Cardiac septum (tissue), 1 donor: ENCODE data around the gene GAK. TPM values are rescaled to one million over a fixed set of nuclear protein-coding genes. Genes with fewer than 3 reads are reported as not detected.

Experiments used
- DNase-seq: peaks from one replicate; pipeline ENCODE4 v3.0.0-alpha.2; 2020; ENCODE audit warnings: low spot score
- intact Hi-C: fragments of 100-400 bp; cut with DNase I; formaldehyde crosslinking; loops from one replicate; pipeline ENCODE4 v1.14.0; 2022
- total RNA-seq: library from RNA; stranded (reverse); fragmentation: NEBNext Ultra II Directional; extraction: Animal tissue kit (Norgen Biotek cat#: 25700); gene quantifications from one replicate; pipeline ENCODE4 v1.2.1, GENCODE V29; 2021
- donor health status: DM: no; HTN: no; CAD: no.

The GAK gene
- total RNA-seq, 1 donor from 2014 or later = 36.1 TPM

DNA sequence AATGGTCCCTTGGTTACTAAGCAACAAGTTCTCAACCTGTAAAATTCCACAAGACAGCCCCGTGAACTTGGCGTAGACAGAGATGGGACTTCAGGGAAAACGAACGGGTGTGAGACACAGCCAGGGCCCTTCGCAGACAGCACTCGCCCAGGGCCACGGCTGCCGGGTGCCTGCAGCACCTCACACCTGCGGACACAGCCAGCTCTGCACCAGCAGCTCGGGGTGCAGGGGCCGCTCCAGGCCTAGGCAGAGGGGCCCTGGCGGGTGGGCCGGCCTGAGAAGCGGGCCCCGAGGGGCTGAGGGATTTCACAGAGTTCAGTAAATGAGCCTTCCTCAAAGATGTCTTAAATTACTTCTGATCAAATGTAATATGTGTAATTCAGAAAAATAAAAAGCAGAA, 34.0 kb downstream of the GAK start:
- no peak for DNase-seq
- intact Hi-C loops = no loop called here

DNA sequence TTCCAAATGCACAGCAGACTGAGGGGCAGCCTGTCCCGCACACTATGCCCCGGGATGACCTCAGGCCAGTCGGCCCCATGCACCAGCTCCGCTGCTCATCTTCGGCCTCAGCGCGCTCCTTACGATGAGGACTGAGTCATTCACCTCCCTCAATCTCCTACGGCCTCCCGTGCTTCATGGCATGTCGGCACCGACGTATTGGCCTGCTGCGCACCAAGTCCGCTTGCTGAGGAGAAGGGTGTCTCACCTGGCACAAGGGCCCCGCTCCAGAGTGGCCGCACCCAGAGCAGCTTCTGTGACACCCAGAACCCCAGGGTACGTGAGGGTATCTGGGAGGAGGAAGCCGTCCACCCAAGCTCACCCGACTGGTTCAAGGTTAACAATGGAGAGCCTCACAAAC, 35.5 kb downstream of the GAK start:
- no peak for DNase-seq
- intact Hi-C loops = no loop called here

DNA sequence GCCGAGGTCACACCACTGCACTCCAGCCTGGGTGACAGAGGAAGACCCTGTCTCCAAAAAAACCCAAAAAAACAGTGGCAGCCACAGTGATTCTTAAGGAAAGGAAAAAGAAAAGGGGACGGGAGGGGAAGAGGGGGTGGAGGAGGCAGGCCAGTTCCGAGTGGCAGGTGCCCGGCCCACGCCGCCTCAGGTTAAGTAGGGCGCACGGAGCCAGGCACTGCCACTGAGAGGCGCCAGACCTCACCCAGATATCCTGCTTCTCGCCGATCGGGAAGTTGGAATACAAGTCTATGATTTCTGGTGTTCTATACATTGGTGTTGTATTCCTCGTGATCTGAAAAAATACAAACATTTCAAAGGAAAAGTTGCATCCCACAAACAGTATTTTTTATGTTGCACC, 35.9 kb downstream of the GAK start:
- no peak for DNase-seq
- intact Hi-C loops = no loop called here

DNA sequence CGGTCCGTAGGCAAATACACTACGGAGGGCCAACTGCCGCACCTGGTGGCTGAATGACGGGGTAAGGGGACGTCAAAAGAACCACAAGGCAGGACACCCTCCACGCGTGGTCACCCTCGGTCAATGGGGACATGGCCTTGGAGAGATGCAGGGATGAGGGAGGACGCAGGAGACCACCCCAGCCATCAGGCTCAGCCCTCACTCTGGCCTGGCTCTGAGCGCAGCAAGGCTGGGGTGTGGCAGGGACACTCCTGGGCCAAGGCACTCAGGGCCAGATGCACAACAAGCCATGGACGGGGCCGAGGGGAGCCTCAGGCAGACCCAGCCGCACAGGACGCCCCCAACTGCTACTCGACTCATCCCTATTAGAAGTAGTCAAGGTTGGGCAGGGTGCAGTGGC, 36.5 kb downstream of the GAK start:
- intact Hi-C loops = no loop called here
- no peak for DNase-seq

DNA sequence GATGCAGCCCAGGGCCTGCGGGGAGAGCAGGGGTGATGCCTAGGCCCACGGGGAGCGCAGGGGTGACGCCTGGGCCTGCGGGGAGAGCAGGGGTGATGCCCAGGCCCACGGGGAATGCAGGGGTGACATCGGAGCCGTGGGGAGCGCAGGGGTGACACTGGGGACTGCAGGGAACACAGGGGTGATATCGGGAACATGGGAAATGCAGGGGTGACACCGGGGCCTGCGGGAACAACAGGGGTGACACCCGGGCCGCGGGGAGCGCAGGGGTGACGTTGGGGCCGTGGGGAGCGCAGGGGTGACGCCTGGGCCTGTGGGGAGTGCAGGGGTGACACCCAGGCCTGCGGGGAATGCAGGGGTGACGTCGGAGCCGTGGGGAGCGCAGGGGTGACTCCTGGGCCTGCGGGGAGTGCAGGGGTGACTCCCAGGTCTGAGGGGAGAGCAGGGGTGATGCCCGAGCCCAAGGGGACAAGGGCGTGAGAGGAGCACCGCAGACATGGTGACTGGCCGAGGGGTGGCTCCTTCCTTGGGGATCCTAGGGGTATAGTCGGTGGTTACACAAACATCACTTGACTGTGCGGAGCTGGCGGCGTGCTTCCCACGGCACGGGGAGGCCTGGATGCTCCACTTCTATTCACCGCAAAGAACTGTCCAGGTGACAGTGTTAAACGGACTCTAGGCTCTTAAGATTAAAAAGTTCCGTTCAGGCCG, 38.0 kb downstream of the GAK start:
- no peak for DNase-seq
- intact Hi-C loops = no loop called here

DNA sequence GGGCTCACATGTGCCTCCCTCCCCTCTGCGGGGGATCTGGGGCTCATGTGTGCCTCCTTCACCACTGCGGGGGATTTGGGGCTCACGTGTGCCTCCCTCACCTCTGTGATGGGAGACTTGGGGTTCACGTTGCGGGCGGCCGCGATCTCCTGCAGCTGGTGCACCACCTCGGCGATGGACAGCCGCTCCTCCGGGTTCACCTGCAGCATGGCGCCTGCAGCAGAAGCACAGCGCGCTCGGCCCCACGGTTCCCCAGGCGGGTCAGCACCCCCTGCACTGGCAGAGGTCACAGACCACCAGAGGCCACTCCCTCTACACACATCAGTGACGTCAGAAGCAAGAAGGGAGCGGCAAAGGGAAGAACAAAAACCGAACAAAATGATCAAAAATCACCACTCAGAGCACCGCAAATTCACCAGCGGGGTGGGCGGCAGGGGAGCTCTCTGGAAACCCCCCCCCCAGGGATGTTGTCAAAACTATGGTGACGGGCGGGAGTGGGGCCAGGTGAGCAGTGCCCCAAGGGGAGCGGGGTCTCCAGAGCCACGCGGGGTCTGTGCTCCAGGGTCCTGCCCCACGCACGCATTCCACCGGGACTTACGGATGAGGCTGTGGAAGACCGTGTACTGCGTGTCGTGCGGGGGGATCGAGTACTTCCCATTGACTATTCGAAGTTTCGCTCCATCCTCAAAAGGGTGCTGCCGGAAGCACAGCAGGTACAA, 38.7 kb downstream of the GAK start:
- no peak for DNase-seq
- intact Hi-C loops = no loop called here

DNA sequence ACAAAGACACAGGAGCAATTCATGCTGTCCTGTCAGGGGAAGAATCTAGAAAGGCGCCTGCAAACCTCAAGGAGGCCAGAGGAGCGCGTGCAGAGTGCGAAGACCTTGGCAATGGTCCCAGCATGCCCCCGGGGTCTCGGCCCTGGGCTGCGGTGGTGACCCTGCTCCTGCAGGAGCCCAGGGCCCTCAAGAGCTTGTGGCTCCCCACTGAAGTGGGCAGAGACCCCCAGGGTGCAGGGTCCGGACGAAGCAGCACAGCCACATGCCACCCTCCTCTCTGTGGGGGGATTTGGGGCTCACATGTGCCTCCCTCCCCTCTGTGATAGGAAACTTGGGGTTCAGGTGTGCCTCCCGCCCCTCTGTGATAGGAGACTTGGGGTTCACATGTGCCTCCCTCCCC, 39.3 kb downstream of the GAK start:
- intact Hi-C loops = no loop called here
- no peak for DNase-seq

DNA sequence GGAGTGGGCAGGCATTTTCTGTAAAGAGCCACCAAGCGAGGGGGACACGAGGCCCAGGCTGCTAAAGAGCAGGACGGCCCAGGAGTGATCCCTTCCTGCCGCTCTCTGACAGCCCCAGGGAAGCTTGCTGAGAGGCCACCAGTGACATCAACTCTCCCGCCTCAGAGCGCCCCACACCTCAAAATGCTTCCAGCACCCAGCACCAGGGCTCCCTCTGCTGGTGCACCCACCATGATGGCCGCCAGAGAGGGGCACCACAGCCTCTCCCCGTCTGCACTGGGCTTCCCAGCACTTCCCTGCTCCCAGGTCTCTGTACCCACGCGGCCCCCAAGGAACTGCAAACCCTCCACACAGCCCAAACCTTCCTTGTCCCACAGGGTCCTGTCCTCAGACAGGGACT, 40.4 kb downstream of the GAK start:
- intact Hi-C loops = no loop called here
- DNase-seq = no peak

DNA sequence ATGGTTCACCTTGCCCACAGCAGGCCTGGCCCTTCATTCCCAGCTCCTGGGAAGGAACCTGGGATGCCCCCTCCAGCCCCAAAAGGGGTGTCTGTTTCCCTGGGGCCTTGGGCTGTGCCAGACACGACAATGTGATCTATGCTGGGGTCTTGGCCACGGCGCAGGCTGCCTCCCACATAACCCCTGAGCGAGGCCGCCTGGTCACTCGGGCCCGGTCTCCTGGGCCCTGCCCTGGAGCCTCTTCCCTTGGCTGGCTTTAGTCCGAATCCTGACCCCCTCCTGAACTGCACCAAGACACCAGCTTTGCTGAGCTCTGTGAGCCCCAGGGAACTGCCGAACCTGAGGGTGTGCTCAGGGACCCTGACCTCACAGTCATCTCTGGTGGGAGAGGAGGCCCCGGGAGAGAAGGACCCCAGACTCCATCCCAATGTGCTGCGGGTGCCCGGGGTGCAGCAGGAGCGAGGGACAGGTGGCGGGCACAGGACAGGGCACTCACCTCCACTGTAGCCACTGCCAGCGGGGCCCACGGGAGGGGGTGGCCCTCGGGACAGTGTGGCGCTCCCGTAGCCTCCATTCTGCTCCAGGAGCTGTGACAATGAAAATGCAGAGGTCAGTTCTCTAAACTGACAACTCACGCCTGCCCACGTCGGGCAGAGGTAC, 42.0 kb downstream of the GAK start:
- intact Hi-C loops = no loop called here
- DNase-seq = no peak

DNA sequence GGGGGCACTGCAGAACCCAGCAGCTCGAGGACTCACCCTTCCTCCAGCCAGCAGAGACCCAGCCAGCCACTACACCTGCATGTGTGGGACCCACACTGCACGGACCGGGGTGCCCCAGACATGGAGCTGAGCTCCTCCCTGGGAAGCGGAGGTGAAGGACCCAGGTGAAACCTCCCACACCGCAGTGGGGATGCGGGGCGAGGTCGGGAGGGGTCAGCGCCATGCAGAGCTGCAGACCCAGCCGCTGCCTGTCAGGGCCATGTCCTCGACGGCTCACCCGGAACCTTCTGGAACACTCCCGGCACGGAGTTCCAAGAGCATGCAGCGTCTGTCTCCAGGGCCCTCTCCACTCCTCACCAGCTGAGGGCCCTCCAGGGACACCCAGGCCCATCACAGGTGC, 42.6 kb downstream of the GAK start:
- intact Hi-C loops = no loop called here
- no peak for DNase-seq

DNA sequence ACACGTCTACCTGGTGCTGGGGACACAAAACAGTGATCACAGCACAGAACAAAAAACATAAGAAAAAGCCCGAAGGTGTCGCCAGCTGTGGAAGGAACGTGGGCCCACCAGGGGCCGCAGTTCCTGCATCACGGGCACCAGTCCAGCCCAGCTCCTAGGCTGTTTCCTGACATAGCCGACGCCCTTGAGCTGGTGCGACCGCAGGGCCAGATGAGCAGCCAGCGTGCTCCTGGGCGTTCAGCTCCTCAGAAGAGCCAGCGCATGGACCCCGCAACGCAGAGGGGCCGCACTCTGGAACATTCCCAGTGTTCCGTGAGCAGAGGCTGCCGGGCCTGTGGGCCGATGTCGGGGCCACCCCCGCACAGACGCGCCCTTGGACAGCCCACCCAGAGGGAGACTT, 44.1 kb downstream of the GAK start:
- intact Hi-C loops = no loop called here
- no peak for DNase-seq

DNA sequence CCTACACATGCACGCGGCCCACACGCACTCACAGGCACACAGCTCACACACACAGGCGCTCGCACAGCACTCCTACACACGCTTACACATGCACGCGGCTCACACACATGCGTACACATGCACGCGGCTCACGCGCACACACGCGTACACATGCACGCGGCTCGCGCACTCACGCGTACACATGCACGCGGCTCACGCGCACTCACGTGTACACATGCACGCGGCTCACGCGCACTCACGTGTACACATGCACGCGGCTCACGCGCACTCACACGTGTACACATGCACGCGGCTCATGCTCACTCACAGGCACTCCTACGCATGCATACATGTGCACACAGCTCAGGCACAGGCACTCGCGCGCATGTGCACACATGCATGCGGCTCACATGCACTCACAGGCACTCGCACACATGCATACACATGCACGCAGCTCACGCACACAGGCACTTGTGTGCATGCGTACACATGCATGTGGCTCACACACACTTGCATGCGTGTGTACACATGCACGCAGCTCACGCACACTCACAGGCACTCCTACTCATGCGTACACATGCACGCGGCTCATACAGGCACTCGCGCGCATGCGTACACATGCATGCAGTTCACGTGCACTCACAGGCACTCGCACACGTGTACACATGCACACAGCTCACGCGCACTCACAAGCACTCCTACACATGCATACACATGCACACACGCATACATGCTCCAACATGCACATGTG, 44.9 kb downstream of the GAK start:
- no peak for DNase-seq
- intact Hi-C loops = no loop called here

DNA sequence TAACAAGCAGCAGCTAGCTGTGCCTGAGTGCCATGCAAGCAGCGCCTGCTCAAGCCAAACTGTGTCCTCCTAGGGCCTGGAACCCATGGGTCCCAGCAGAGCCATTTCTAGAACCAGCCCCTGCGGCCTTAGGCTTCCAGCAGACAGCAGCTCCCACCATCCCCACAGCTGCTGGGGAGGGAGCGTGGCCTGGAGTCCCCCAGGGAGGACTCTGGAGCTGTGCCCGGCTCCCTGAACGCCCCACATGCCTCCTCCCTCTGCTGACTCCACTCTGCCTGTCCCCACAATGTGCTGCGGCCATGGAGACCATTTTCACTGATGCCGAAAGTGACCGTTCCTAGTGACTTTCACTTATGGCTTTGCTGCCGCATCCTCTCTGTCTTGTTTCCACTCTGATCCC, 45.9 kb downstream of the GAK start:
- DNase-seq = no peak
- intact Hi-C loops = no loop called here

DNA sequence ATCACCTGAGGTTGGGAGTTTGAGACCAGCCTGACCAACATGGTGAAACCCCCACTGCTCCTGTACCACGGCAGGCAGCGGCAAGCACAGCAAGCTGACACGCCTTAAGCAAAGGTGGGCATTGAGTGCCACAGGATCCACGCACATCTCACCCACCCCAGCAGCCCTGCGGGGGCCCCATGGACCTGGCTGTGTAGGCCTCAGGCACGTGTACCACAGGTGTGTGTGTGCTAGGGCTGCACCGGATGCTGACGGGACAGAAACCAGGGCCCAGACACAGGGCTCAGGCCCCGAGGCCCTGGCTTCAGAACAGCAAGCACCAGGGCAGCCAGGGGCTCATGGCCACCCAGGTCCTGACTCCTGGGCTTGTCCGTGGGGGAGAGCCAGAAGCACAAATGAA, 46.8 kb downstream of the GAK start:
- no peak for DNase-seq
- intact Hi-C loops = no loop called here

DNA sequence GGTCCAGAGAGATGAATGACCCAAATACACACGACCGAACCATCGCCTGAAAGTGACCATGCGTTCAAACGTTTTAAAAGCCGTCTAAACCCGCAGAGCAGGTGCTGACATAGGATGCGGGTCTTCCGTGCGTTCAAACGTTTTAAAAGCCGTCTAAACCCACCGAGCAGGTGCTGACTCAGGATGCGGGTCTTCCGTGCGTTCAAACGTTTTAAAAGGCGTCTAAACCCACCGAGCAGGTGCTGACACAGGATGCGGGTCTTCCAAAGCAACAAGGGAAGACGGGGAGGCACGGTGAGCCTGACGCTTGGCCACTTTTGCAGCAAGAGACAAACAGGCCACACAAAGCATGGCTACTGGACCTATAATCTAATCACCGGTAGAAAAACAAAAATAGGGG, 47.2 kb downstream of the GAK start:
- DNase-seq = no peak
- intact Hi-C loops = no loop called here

DNA sequence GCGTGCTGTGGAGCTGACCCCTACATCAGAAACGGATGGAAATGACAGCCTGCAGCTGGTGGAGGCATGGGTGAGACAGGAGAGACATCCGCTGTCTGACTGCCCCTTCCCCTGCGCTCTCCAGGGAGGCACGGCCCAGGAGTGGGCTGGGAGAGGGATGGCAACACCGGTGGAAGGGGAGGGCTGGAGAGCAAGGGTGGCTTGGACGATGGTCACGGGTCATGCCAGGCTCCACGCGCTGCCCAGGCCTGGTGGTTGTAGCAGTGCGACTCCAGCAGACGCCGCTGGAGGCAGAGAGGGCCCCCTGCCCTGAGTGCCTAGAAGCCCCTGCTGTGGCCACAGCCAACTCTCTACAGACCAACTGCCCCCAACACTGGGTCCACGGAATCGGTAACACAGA, 47.9 kb downstream of the GAK start:
- DNase-seq = no peak
- intact Hi-C loops = no loop called here

DNA sequence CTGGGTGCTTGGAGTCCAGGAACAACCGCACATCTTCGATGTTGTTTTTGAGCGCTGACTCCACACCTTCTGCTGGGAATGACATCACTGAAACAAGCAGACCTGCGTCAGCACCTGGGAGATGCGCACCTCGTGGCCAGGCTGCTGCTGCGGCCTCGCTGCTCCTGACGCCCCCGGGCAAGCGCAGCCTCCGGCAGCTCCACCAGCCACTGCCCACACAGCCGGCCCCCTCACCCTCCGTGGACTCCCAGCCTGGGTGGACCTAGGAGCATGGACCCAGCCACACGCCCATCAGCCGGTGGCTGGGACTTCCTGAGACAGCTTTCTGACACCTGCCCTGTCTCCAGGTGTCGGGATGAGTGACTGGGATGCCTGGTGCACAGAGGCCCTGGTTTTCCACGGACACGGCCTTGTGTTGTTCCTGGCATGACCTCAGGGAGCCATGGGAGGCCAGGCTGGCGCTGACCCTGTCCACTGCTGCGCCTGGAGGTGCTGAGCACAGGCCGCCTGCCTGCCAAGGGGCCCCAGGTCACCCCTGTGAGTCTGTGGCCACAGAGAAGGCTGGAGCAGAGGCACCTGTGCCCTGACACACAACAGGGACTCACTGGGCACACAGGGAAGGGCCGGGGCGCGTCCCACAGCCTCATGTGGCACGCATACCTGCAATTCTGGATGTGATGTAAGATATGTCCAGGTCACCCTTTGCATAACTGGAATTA, 48.6 kb downstream of the GAK start:
- DNase-seq = no peak
- intact Hi-C loops = no loop called here

DNA sequence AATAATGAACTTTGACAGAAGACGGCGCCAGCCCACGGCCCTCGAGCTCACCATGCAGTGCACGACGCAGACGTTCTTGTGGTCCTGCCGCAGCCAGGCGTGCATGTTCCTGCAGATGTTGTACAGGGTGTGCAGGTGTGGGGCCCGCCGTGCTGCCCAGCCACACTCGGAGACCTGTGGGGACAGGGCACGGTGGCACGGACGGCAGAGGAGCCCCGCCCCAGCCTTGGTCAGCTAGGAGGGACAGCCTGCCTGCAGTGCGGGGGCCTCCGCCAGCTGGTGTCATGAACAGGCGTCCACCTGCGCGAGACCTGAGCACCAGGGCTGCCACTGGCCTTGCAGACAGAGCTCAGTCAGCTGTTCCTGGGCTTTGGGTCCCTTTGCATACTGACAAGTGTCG, 49.5 kb downstream of the GAK start:
- no peak for DNase-seq

DNA sequence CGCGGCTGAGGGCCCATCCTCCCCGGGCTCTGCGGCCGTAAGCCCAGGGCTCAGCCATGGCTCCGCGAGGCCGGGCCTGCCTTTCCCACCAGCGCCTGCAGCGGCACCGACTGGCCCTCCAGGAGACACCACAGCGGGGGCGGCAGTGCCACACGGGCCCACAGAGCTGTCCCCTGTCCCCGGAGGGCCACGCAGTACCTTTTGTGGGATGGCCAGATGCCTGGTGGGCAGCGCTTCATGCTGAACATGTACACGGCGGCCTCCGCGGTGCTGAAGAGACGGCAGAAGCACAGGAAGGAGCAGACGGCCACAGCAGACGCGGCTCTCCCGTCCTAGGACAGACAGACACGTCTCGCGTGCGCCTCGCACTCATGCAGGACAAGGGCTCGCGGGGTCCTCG, 50.4 kb downstream of the GAK start:
- intact Hi-C loops = no loop called here
- DNase-seq = no peak

More for the DNA sequence above, 49.5 kb downstream of the GAK start:
- intact Hi-C loops = no loop called here
